ENCODE data around the gene GPR39.

DNA sequence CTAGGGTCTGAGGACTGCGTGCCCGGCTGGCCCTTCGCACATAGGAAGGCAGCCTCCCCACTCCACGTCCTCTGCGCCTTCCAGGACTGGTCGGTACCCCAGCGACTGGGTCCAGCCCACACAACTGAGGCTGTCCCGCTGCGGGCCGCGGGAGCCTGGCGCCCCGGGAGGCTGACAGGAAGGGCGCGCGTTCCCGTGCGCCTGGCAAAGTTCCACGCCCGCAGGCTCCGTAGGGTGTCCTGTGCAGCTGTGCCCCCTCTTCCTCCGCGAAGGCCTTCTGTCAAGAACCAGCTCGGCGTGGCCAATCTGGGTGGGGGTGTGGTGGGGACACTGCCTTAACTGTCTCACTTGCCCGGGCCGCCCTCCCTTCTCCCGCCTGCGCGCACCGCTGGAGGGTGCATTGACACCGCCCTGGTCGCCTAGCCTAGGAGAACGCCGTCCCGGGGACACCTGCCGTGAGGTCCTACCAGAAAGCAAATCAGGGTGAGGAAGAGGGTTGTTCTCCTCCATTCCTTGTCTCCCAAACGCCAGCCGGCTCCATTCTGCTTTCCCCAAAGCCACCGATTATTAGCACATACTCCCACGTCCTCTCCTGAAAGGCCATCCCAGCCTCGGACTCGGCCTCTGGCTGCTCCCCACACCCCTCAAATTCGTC lies 254.0 kb downstream of the GPR39 start:
- TF ChIP-seq, protein P1, sequence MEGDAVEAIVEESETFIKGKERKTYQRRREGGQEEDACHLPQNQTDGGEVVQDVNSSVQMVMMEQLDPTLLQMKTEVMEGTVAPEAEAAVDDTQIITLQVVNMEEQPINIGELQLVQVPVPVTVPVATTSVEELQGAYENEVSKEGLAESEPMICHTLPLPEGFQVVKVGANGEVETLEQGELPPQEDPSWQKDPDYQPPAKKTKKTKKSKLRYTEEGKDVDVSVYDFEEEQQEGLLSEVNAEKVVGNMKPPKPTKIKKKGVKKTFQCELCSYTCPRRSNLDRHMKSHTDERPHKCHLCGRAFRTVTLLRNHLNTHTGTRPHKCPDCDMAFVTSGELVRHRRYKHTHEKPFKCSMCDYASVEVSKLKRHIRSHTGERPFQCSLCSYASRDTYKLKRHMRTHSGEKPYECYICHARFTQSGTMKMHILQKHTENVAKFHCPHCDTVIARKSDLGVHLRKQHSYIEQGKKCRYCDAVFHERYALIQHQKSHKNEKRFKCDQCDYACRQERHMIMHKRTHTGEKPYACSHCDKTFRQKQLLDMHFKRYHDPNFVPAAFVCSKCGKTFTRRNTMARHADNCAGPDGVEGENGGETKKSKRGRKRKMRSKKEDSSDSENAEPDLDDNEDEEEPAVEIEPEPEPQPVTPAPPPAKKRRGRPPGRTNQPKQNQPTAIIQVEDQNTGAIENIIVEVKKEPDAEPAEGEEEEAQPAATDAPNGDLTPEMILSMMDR (IDR thresholded peaks at IDR 0.05; ENCODE audit: low read depth, low read length, poor library complexity, severe bottlenecking), result no peak
- no peak for TF ChIP-seq EZH2phosphoT487 (IDR thresholded peaks at IDR 0.05; ENCODE audit: borderline replicate concordance, low read length)
